Heart left ventricle (tissue), 16 donors: ENCODE measurements around the gene WDR70. TPM values are rescaled to one million over a fixed set of nuclear protein-coding genes. Genes with fewer than 3 reads are reported as not detected.

Experiments used
- ATAC-seq, 4 donors: fragments of 200-7000 bp; cut with Tn5 transposase; one replicate each; pipeline ENCODE4 v1.9.1; 2020 to 2022; ENCODE audit warnings: moderate library complexity in 4 of 4, mild to moderate bottlenecking in 3 of 4, moderate number of reproducible peaks in 1 of 4
- DNase-seq, 5 donors: peaks; one replicate each; pipeline ENCODE4 v3.0.0-alpha.2; 2020
- H3K27ac ChIP-seq, 12 donors: fragments of 200-600 bp; sonication (generic) in 4 of 12; one replicate each; pipeline versions ENCODE4 v1.5.0 to v1.8.0; 2016 to 2022; ENCODE audit warnings: mild to moderate bottlenecking in 2 of 12
- H3K27me3 ChIP-seq, 9 donors: fragments of 200-600 bp; sonication (generic) in 2 of 9; one replicate each; pipeline versions ENCODE4 v1.5.1 to v1.8.0; 2016 to 2022; ENCODE audit warnings: mild to moderate bottlenecking in 3 of 9
- H3K36me3 ChIP-seq, 9 donors: fragments of 200-600 bp; sonication (generic) in 2 of 9; one replicate each; pipeline versions ENCODE4 v1.5.0 to v1.8.0; 2018 to 2022; ENCODE audit warnings: mild to moderate bottlenecking in 2 of 9
- H3K4me1 ChIP-seq, 12 donors: fragments of 200-600 bp; sonication (generic) in 4 of 12; one replicate each; pipeline versions ENCODE4 v1.5.0 to v1.8.0; 2016 to 2022; ENCODE audit warnings: mild to moderate bottlenecking in 3 of 12
- H3K4me3 ChIP-seq, 12 donors: fragments of 200-600 bp; sonication (generic) in 4 of 12; one replicate each; pipeline versions ENCODE4 v1.5.0 to v1.8.0; 2017 to 2022; ENCODE audit warnings: mild to moderate bottlenecking in 9 of 12, moderate library complexity in 4 of 12
- H3K9me3 ChIP-seq, 12 donors: fragments of 200-600 bp; sonication (generic) in 4 of 12; one replicate each; pipeline versions ENCODE4 v1.5.0 to v1.8.0; 2016 to 2022; ENCODE audit warnings: mild to moderate bottlenecking in 1 of 12
- POLR2A ChIP-seq, 2 donors: fragments of 450-650 bp; IDR thresholded peaks; one replicate each; pipeline ENCODE4 v1.6.1; 2017; ENCODE audit warnings: antibody characterized with exemption in 2 of 2, mild to moderate bottlenecking in 2 of 2, moderate library complexity in 2 of 2
- WGBS, 4 donors: extraction: QIAGEN DNeasy Blood & Tissue Kit in 2 of 4; methylation state at CpG; one replicate each; pipeline versions ENCODE4 v1.1.5 to v1.1.7; 2013 to 2018; 5-methylcytosine and 5-hydroxymethylcytosine counted together
- intact Hi-C, 10 donors: fragments of 100-400 bp; cut with DNase I; formaldehyde crosslinking; loops; one replicate each; pipeline versions ENCODE4 v1.11.1 to v1.14.2; 2022
- polyA plus RNA-seq, 2 donors: library from polyadenylated mRNA; stranded (reverse); fragments of 200-250 nt; gene quantifications; one replicate each; pipeline ENCODE4 v1.2.3, GENCODE V29; 2013
- total RNA-seq, 9 donors: library from RNA; depleted of rRNA in 2 of 9; stranded (reverse); fragments of >200 nt in 2 of 9; fragmentation: NEBNext Ultra II Directional in 3 of 9; extraction: Animal tissue kit (Norgen Biotek cat#: 25700) in 3 of 9; gene quantifications; one replicate each; pipeline versions ENCODE4 v1.1.0 to v1.2.4, GENCODE V29; 2016 to 2023
- TF ChIP-seq, protein P1 (sequence below), 12 donors: fragments of 200-600 bp; sonication (generic) in 4 of 12; IDR thresholded peaks; one replicate each; pipeline versions ENCODE4 v1.5.0 to v1.8.0; 2018 to 2022; ENCODE audit warnings: antibody characterized with exemption in 12 of 12, mild to moderate bottlenecking in 5 of 12
- donor health status: ischemic (EF 13 %, LVEDD 7.1; RV severe dilation, severe dysfunction).
- donor health status: healthy with polysubstance abuse.
- donor health status: DM: no; HTN: yes; CAD: no.
- donor health status: DM: no; HTN: no; CAD: no.
- donor health status: ischemic (EF 25% LVEDD 6.9; RV normal size, moderate dysfunction).
- donor health status: ischemic (EF 25% LVEDD 5.7; RV mildly dilated, moderate dysfunction).
- donor health status: healthy.
- donor health status: DM: yes; HTN: yes; CAD: no.
- donor health status: ischemic (EF 35%, LVEDD 5.7; RV mildly dilated, moderate dysfunction).
- donor health status: nonischemic (EF 11% LVEDD 7.7; RV severe dilation, severe dysfunction).
- donor health status: DM: yes; HTN: yes; CAD: no.
- donor health status: PGD.
- donor health status: ischemic (EF 29% LVEDD 5.4; RV normal size, mild dysfunction).
- donor health status: nonischemic (EF 23%, LVEDD 6.1; RV moderate dilation, normal function).

WDR70 gene
- total and polyA plus RNA-seq, 11 donors, result 6.0 to 31.3 (median 13.6) TPM

DNA sequence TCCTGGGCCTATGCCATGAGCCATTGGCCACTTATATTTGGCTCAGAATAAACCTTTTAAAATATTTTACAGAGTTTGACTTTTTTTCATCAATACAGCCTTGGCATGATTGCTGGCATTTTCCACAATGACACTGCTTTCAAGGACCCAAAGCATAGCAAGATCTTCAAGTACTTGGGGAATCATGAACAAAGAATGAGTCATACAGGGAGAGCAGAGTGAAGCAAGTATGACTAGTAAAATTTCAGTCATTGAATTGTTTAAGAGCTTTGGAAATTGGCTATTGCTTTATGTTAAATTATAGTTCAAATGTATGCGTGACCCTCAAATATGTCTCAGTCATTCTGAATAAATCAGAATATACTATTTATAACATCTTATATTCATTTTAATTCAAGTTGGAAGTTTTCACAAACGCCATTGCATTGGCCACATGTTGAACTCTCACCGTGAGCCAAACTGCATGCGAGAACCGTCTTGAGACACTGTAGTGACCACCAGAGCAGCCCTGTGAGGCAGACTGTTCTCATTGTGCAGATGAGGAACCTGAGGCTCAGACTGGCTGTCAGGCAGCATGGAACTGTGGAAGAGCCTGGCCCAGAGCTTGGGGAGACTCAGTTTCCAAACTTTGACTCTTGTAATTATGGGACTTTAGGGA lies 407.9 kb downstream of the WDR70 start:
- H3K27me3 ChIP-seq, result no peaks in the 10 kb centered on the region
- H3K9me3 ChIP-seq, result no peaks in the 10 kb centered on the region
- 84 to 92% (median 89%) methylated on average over 5 of the region's 5 CpGs for WGBS, 4 donors
- ATAC-seq (no peak), DNase-seq (no peak)
- intact Hi-C loops, result no loop called here
- H3K4me1 ChIP-seq, result no peaks in the 10 kb centered on the region
- no peaks in the 10 kb centered on the region for H3K36me3 ChIP-seq
- TF ChIP-seq POLR2A (IDR thresholded peaks at IDR 0.05), result no peak
- TF ChIP-seq, protein P1, sequence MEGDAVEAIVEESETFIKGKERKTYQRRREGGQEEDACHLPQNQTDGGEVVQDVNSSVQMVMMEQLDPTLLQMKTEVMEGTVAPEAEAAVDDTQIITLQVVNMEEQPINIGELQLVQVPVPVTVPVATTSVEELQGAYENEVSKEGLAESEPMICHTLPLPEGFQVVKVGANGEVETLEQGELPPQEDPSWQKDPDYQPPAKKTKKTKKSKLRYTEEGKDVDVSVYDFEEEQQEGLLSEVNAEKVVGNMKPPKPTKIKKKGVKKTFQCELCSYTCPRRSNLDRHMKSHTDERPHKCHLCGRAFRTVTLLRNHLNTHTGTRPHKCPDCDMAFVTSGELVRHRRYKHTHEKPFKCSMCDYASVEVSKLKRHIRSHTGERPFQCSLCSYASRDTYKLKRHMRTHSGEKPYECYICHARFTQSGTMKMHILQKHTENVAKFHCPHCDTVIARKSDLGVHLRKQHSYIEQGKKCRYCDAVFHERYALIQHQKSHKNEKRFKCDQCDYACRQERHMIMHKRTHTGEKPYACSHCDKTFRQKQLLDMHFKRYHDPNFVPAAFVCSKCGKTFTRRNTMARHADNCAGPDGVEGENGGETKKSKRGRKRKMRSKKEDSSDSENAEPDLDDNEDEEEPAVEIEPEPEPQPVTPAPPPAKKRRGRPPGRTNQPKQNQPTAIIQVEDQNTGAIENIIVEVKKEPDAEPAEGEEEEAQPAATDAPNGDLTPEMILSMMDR (IDR thresholded peaks at IDR 0.05), result no peak
- no peak overlapping the region for H3K4me3 ChIP-seq
- H3K27ac ChIP-seq, result no peak overlapping the region

DNA sequence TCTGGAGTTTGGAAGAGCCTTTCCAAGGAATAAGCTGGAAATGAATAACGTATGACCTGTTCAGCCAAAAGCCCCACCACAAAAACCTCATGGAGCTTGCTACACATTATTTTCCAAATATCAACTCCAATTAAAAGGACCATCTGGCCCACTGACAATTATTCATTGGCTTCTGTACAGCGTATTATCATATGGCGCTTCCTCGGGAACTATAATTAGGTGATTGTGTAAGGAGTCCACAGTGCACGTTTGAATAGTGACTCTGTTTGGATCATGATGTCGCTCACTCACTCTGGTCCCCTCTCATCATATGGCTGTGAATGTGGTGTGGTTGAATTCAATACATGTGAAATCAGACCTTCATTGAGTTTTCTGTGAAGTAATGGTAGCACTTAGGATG lies 408.6 kb downstream of the WDR70 start:
- H3K27me3 ChIP-seq, result no peaks in the 10 kb centered on the region
- no peak for TF ChIP-seq POLR2A (IDR thresholded peaks at IDR 0.05)
- TF ChIP-seq, protein P1 (IDR thresholded peaks at IDR 0.05), result no peak
- H3K36me3 ChIP-seq, result no peaks in the 10 kb centered on the region
- H3K4me1 ChIP-seq, result no peaks in the 10 kb centered on the region
- H3K4me3 ChIP-seq, result no peak overlapping the region
- DNase-seq (no peak), ATAC-seq (no peak)
- WGBS, 4 donors, result 39 to 62% (median 57%) methylated on average over 6 of the region's 6 CpGs
- H3K9me3 ChIP-seq, result no peaks in the 10 kb centered on the region
- intact Hi-C loops, result no loop called here
- H3K27ac ChIP-seq, result no peak overlapping the region

DNA sequence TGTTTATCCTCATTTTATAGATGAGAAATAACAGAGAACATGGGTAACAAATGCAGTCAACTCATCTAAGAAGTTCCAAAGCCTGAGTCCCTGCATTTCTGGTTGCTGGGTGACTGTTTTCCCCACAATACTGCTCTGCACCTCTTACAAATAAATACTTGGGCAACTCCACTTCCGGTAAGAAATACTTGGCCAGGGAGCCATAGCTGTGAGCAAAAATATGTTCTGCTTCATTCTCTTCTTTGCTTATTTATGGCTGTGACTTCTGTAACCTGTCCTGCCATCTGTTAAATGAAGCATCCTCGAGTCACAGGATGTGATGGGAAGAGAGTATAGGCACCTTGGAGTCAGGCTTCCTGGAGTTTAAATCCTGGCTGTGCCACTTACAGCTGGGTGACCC lies 410.9 kb downstream of the WDR70 start:
- H3K9me3 ChIP-seq, result peaks cover 0 to 11% (median 0%) of the 10 kb centered on the region in 12 donors
- no peaks in the 10 kb centered on the region for H3K4me1 ChIP-seq
- WGBS, 4 donors, result 57 to 69% (median 63%) methylated on average over 2 of the region's 2 CpGs
- H3K27me3 ChIP-seq, result no peaks in the 10 kb centered on the region
- H3K27ac ChIP-seq, result no peak overlapping the region
- ATAC-seq (no peak), DNase-seq (no peak)
- H3K4me3 ChIP-seq, result no peak overlapping the region
- intact Hi-C loops, result no loop called here
- TF ChIP-seq, protein P1 (IDR thresholded peaks at IDR 0.05), result no peak
- no peak for TF ChIP-seq POLR2A (IDR thresholded peaks at IDR 0.05)
- no peaks in the 10 kb centered on the region for H3K36me3 ChIP-seq

DNA sequence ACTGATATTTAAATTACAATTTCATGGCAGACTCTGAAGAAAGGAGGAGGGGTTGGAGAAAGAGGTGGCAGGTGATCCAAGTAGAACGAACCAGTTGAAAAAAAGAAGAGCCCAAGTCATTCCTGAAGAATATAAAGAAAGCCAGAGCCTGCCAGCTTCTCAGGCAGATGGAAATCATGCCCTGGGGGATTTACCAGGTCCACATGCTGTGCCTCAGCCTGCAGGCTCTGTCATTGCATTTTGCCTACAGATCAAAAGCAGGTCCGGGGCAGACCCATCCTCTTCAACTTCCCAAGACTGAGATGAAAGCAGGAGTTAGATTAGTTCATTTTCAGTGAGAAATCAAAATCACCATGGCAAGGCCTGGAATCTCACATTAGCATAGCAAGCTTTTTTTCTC lies 412.2 kb downstream of the WDR70 start:
- DNase-seq, result no peak
- Histone ChIP-seq H3K27me3 (no peaks in the 10 kb centered on the region), H3K27ac (no peak overlapping the region), H3K4me3 (no peak overlapping the region), H3K9me3 (peaks cover 0 to 24% (median 3%) of the 10 kb centered on the region in 12 donors), H3K4me1 (no peaks in the 10 kb centered on the region), H3K36me3 (no peaks in the 10 kb centered on the region)
- 72 to 82% (median 74%) methylated on average over 2 of the region's 2 CpGs for WGBS, 4 donors
- ATAC-seq, result no peak
- TF ChIP-seq, protein P1 (IDR thresholded peaks at IDR 0.05), result no peak
- TF ChIP-seq POLR2A (IDR thresholded peaks at IDR 0.05), result no peak
- intact Hi-C loops, result no loop called here
